Activated T-helper 2 cell treated with anti-CD3 and anti-CD28 coated beads, Interferon-gamma antibody, Interleukin-2, Interleukin-4, amounts not matched to agents 10 μg/mL and 5 μg/mL and 100 μg/mL, durations not matched to agents 14 hours and 24 hours and 36 hours (primary cell): Measurements from ENCODE around the gene BPIFA1. TPM values are rescaled to one million over a fixed set of nuclear protein-coding genes. Genes with fewer than 3 reads are reported as not detected.
A peak's percentile ranks its signal among the peaks of the same experiment; 100 is the strongest.

Source experiments
- DNase-seq: peaks from one replicate; pipeline ENCODE4 v3.0.0; 2021; ENCODE audit warnings: low spot score
- H3K27ac Mint-ChIP-seq: one replicate; pipeline ENCODE4 v1.8.0; 2021; ENCODE audit warnings: mixed read lengths
- H3K27me3 Mint-ChIP-seq: one replicate; pipeline ENCODE4 v1.8.0; 2021; ENCODE audit warnings: low read depth, mixed read lengths
- H3K36me3 Mint-ChIP-seq: one replicate; pipeline ENCODE4 v1.8.0; 2021; ENCODE audit warnings: low read depth, mixed read lengths
- H3K4me1 Mint-ChIP-seq: one replicate; pipeline ENCODE4 v1.8.0; 2021; ENCODE audit warnings: low read depth, mixed read lengths
- H3K4me3 Mint-ChIP-seq: one replicate; pipeline ENCODE4 v1.8.0; 2021; ENCODE audit warnings: low read depth, mild to moderate bottlenecking, moderate library complexity, mixed read lengths
- H3K9me3 Mint-ChIP-seq: one replicate; pipeline ENCODE4 v1.8.0; 2021; ENCODE audit warnings: mixed read lengths
- intact Hi-C: fragments of 100-400 bp; cut with micrococcal nuclease; formaldehyde crosslinking; loops from one replicate; pipeline ENCODE4 v1.15.1; 2023
- total RNA-seq: library from RNA; stranded (reverse); gene quantifications from 2 replicates; pipeline ENCODE4 v1.2.3, GENCODE V29; 2022

Gene BPIFA1
- not detected in 2 replicates for total RNA-seq

GRCh38 chr20:33235696-33236095, at the start of gene BPIFA1:
Gene BPIFA1, plus strand, starts transcription at chr20:33235996. Its CDS starts 1,716 bp downstream, at chr20:33237712.
- Mint-ChIP-seq H3K4me3 (no peak within 1 kb of the TSS), H3K27me3 (no peaks in the 10 kb centered on the region), H3K4me1 (peaks cover 4% of the 10 kb centered on the region), H3K9me3 (no peaks in the 10 kb centered on the region), H3K36me3 (no peaks in the 10 kb centered on the region), H3K27ac (no peak within 1 kb of the TSS)
- intact Hi-C loops = no loop called here
- DNase-seq = no peak

GRCh38 chr20:33187491-33187890, 48.3 kb upstream of the BPIFA1 start:
- Mint-ChIP-seq H3K4me1 (no peaks in the 10 kb centered on the region), H3K27me3 (no peaks in the 10 kb centered on the region), H3K9me3 (no peaks in the 10 kb centered on the region), H3K4me3 (no peak overlapping the region), H3K27ac (no peak overlapping the region), H3K36me3 (no peaks in the 10 kb centered on the region)
- intact Hi-C loops = no loop called here
- DNase-seq = no peak

GRCh38 chr20:33188421-33188820, 47.4 kb upstream of the BPIFA1 start:
- intact Hi-C loops = no loop called here
- Mint-ChIP-seq H3K9me3 (no peaks in the 10 kb centered on the region), H3K4me1 (no peaks in the 10 kb centered on the region)

GRCh38 chr20:33191484-33191883, 44.3 kb upstream of the BPIFA1 start:
- no peaks in the 10 kb centered on the region for H3K9me3 Mint-ChIP-seq
- no peak overlapping the region for H3K27ac Mint-ChIP-seq
- intact Hi-C loops = no loop called here
- no peaks in the 10 kb centered on the region for H3K4me1 Mint-ChIP-seq
- no peak overlapping the region for H3K4me3 Mint-ChIP-seq
- H3K27me3 Mint-ChIP-seq = no peaks in the 10 kb centered on the region
- DNase-seq = no peak
- H3K36me3 Mint-ChIP-seq = no peaks in the 10 kb centered on the region

More at GRCh38 chr20:33188421-33188820, 47.4 kb upstream of the BPIFA1 start:
- no peak for DNase-seq
- Mint-ChIP-seq H3K4me3 (no peak overlapping the region), H3K27me3 (no peaks in the 10 kb centered on the region), H3K27ac (no peak overlapping the region), H3K36me3 (no peaks in the 10 kb centered on the region)

- Mint-ChIP-seq H3K4me3 (no peak overlapping the region), H3K27me3 (no peaks in the 10 kb centered on the region), H3K36me3 (no peaks in the 10 kb centered on the region), H3K27ac (no peak overlapping the region), H3K4me1 (no peaks in the 10 kb centered on the region), H3K9me3 (no peaks in the 10 kb centered on the region)
- intact Hi-C loops = no loop called here
- no peak for DNase-seq
These were observed 43.8 kb upstream of the BPIFA1 start for GRCh38 chr20:33191955-33192354.

GRCh38 chr20:33192912-33193501, 42.8 kb upstream of the BPIFA1 start:
- no peak overlapping the region for H3K4me3 Mint-ChIP-seq
- intact Hi-C loops = no loop called here
- no peaks in the 10 kb centered on the region for H3K27me3 Mint-ChIP-seq
- H3K9me3 Mint-ChIP-seq = no peaks in the 10 kb centered on the region
- DNase-seq = no peak
- no peaks in the 10 kb centered on the region for H3K4me1 Mint-ChIP-seq
- H3K36me3 Mint-ChIP-seq = no peaks in the 10 kb centered on the region
- no peak overlapping the region for H3K27ac Mint-ChIP-seq

GRCh38 chr20:33199026-33199425, 36.8 kb upstream of the BPIFA1 start:
- Mint-ChIP-seq H3K27me3 (peaks cover 4% of the 10 kb centered on the region), H3K4me1 (no peaks in the 10 kb centered on the region), H3K36me3 (no peaks in the 10 kb centered on the region), H3K9me3 (no peaks in the 10 kb centered on the region), H3K27ac (no peak overlapping the region), H3K4me3 (no peak overlapping the region)
- intact Hi-C loops = no loop called here
- DNase-seq = no peak

GRCh38 chr20:33202451-33202850, 33.3 kb upstream of the BPIFA1 start:
- H3K27ac Mint-ChIP-seq = no peak overlapping the region
- no peaks in the 10 kb centered on the region for H3K4me1 Mint-ChIP-seq
- intact Hi-C loops = no loop called here
- H3K36me3 Mint-ChIP-seq = no peaks in the 10 kb centered on the region
- no peak for DNase-seq
- no peak overlapping the region for H3K4me3 Mint-ChIP-seq
- H3K9me3 Mint-ChIP-seq = no peaks in the 10 kb centered on the region
- peaks cover 6% of the 10 kb centered on the region for H3K27me3 Mint-ChIP-seq

GRCh38 chr20:33203444-33203843, 32.4 kb upstream of the BPIFA1 start:
- Mint-ChIP-seq H3K27me3 (peaks cover 6% of the 10 kb centered on the region), H3K4me1 (no peaks in the 10 kb centered on the region), H3K36me3 (no peaks in the 10 kb centered on the region), H3K27ac (no peak overlapping the region), H3K4me3 (no peak overlapping the region), H3K9me3 (no peaks in the 10 kb centered on the region)
- intact Hi-C loops = no loop called here
- no peak for DNase-seq

- Mint-ChIP-seq H3K4me3 (no peak overlapping the region), H3K36me3 (no peaks in the 10 kb centered on the region), H3K27me3 (peaks cover 6% of the 10 kb centered on the region), H3K9me3 (no peaks in the 10 kb centered on the region), H3K27ac (no peak overlapping the region), H3K4me1 (no peaks in the 10 kb centered on the region)
- peak; percentile 18 for DNase-seq
- intact Hi-C loops = no loop called here
These were observed 26.0 kb upstream of the BPIFA1 start for GRCh38 chr20:33209789-33210188.

- intact Hi-C loops = no loop called here
- H3K36me3 Mint-ChIP-seq = no peaks in the 10 kb centered on the region
- H3K27ac Mint-ChIP-seq = no peak overlapping the region
- DNase-seq = no peak
- H3K27me3 Mint-ChIP-seq = peaks cover 8% of the 10 kb centered on the region
- H3K4me3 Mint-ChIP-seq = no peak overlapping the region
- H3K4me1 Mint-ChIP-seq = no peaks in the 10 kb centered on the region
- no peaks in the 10 kb centered on the region for H3K9me3 Mint-ChIP-seq
These were observed 25.4 kb upstream of the BPIFA1 start for GRCh38 chr20:33210371-33210770.

GRCh38 chr20:33211817-33212424, 23.9 kb upstream of the BPIFA1 start:
- peak; percentile 11 for DNase-seq
- H3K9me3 Mint-ChIP-seq = no peaks in the 10 kb centered on the region

GRCh38 chr20:33217052-33217451, 18.7 kb upstream of the BPIFA1 start, which contains the start of gene BPIFA3:
Gene BPIFA3, plus strand, starts transcription at chr20:33217352. Its CDS starts 185 bp downstream, at chr20:33217537.
- intact Hi-C loops = no loop called here

More at GRCh38 chr20:33211817-33212424, 23.9 kb upstream of the BPIFA1 start:
- H3K27ac Mint-ChIP-seq = no peak overlapping the region
- no peaks in the 10 kb centered on the region for H3K4me1 Mint-ChIP-seq
- intact Hi-C loops = no loop called here
- no peak overlapping the region for H3K4me3 Mint-ChIP-seq
- peaks cover 9% of the 10 kb centered on the region for H3K27me3 Mint-ChIP-seq
- H3K36me3 Mint-ChIP-seq = no peaks in the 10 kb centered on the region

More at GRCh38 chr20:33217052-33217451, 18.7 kb upstream of the BPIFA1 start, which contains the start of gene BPIFA3:
- Mint-ChIP-seq H3K9me3 (no peaks in the 10 kb centered on the region), H3K4me1 (no peaks in the 10 kb centered on the region), H3K27ac (no peak within 1 kb of the TSS), H3K4me3 (no peak within 1 kb of the TSS), H3K27me3 (peaks cover 7% of the 10 kb centered on the region), H3K36me3 (no peaks in the 10 kb centered on the region)
- no peak for DNase-seq
